A673 (cell line): ENCODE results near the gene TAF11L3.

Experiments
- CTCF ChIP-seq: fragments of 300-800, 200-600 bp; sonication (generic); conservative IDR thresholded peaks from 2 replicates; pipeline ENCODE4 v1.5.1; 2017; ENCODE audit warnings: low read depth, mild to moderate bottlenecking, antibody characterized with exemption, low read length, moderate library complexity, mixed read lengths
- EZH2 ChIP-seq: fragments of 200-600 bp; sonication (generic); IDR thresholded peaks from 2 replicates; pipeline ENCODE4 v1.6.1; 2017; ENCODE audit warnings: borderline replicate concordance, low read depth, mild to moderate bottlenecking, mixed read lengths, antibody characterized with exemption, low read length; ENCODE audit not compliant: poor library complexity, severe bottlenecking

DNA sequence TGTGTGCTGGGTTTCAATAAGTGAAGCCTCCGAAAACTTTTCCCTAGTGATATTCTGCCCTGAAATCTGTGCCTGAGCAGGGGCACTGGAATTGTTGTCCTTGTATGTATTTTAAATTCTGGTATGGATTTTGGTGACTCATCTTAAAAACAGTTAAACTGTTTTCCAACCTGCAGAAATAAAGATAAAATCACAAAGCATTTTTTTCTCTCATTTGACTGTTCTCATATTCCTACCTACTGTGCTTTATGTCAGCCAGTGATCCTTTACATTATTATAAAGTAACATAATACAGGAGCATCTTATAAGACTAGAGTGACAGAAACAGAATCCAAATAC, 31.0 kb upstream of the TAF11L3 start:
- TF ChIP-seq EZH2 (no peak), CTCF (no peak)
